T-helper 9 cell (primary cell): Measurements from ENCODE around the gene NOS3.
"Not testable (repeated sequence)": the region's sequence is repeated elsewhere in the genome, so short reads cannot be mapped to it uniquely, and the experiment has no call there.

Experiments
- DNase-seq: peaks from one replicate; pipeline ENCODE4 v3.0.0-alpha.2; 2020

Gene NOS3

DNA sequence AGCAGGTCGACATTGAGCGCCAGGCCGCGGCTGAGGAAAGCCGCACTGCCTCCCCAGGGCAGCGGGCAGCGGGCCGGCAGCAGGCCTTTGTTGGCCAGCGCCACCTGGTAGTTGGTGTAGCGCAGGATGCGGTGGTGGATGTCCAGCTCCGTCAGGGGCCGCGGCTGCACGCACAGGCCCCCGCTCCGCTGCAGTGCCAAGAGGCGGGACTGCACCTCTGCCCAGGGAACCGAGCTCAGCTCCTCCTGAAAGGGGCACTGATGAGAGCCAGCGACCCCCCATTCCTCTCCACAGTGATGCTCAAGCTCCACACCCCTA, 28.3 kb downstream of the NOS3 start:
- DNase-seq = no peak

DNA sequence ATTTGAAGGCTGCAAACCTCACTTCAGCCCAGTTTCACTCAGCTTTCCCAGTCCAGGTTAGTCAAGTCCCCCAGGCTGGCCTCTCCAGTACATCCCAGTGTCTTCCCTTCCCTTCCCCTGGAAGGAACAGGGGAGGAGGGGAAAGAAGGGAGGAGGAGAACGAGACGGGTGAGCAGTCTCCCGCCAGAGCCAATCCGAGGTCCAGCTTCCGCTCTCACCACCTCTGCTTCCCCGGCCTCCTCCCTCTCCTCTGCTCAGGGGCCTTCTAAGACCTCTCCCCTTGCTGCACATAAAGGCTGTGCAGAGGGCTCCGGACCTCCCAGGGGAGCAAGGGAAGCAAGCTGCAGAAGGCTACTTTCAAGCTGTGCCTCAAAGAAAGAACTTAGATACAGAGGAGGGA, 29.4 kb downstream of the NOS3 start:
- no peak for DNase-seq

DNA sequence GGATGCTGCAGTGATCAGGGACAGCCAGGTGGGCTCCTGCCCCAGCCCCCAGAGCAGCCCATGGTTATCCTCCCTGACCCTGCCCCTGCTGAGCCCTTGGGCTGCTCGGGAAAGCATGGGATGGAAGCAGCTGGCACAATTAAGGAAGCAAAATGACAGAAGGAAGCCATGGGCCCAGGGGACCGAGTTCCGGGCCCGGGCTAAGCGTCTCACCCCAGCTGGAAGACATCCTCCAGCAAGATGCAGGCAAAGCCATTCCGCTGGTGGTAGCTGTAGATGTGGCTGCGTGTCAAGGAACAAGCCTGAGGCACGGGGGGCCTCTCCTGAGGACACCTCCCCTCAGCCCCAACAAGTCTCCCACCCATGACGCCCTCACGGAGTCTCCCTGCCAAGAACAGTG, 32.4 kb downstream of the NOS3 start:
- DNase-seq = no peak

DNA sequence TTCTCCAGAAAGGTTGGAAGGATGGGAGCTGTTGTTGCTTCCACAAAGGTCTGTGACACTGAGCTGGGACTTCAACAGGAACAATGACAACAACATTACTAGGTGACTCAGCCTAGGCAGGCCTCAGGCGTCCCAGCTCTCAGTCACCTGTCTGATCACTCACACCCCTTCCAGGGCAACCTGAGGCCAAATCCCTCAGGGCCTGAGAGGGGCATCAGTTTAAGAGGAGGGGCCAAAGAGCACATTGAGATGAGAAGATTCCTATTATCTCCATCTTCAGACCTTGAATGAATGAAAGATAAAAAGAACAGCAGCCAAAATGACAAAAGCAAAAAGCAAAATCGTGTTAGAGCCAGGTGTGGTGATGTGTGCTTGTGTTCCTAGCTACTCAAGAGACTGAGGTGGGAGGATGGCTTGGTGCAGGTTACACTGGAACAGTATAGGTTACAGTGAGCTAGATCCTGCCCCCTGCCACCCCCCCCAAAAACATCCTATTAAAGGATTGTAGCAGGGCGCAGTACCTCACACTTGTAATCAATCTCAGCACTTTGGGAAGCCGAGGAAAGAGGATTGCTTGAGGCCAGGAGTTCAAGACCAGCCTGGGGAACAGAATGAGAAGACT, 33.7 kb downstream of the NOS3 start, which contains the start of gene ATG9B:
Gene ATG9B (minus strand): TSS at position 60 of the 622 bp plus-strand sequence. CDS start 71 bp downstream, outside the sequence.
- DNase-seq = no peak

DNA sequence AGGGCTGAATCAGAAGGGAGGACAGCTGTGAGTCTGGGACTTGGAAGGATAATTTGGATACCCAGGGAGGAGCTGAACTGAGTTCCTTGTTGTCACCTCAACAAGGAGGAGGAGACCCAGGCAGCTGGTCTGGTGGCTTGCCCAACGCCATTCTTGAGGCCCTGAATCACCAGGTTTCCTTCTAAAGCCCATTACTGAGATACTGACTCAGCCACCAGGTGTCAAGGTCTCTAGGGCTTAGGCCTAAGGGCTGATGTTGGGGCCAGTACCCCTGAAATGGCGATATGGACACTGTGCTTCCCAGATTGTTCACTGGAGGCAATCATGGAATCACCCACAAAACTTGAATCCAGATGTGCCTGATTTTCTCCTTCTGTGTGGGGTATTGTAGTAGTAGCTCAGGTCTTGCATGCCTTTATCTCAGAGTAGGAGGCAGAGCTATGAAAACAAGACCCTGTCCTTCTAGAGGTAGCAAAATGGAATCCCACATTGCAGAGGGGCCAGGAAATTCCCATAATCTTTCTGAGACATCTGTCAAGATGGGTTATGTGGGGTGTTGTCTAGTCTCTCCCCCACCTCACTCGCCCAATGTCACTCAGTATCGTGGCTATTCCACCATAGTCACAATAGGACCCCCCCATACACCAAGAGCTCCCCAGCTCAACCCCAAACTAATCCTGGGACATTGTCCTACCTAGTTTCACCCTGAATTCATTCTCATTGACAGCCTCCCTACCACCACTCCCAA, 35.3 kb downstream of the NOS3 start:
- no peak for DNase-seq

DNA sequence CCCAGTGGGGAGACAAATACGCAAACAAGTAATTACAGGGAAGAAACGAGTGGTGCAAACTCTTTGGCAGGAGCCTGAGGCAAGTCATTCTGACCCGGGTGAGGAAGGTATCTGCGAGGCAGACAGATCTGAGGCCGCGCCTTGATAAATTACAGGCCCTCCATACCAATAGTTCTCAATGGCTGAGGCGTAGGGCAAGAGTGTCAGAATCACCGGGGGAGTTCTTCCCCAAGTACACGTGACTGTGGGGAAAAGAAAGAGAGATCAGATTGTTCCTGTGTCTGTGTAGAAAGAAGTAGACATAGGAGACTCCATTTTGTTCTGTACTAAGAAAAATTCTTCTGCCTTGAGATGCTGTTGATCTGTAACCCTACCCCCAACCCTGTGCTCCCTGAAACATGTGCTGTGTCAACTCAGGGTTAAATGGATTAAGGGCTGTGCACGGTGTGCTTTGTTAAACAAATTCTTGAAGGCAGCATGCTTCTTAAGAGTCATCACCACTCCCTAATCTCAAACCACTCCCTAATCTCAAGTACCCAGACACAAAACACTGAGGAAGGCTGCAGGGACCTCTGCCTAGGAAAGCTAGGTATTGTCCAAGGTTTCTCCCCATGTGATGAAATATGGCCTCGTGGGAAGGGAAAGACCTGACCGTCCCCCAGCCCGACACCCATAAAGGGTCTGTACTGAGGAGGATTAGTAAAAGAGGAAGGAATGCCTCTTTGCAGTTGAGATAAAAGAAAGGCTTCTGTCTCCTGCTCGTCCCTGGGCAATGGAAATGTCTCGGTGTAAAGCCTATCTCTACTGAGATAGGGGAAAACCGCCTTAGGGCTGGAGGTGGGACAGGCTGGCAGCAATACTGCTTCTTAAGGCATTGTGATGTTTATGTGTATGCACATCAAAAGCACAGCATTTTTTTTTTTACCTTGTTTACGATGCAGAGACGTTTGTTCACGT, 36.2 kb downstream of the NOS3 start:
- DNase-seq = not testable (repeated sequence)

DNA sequence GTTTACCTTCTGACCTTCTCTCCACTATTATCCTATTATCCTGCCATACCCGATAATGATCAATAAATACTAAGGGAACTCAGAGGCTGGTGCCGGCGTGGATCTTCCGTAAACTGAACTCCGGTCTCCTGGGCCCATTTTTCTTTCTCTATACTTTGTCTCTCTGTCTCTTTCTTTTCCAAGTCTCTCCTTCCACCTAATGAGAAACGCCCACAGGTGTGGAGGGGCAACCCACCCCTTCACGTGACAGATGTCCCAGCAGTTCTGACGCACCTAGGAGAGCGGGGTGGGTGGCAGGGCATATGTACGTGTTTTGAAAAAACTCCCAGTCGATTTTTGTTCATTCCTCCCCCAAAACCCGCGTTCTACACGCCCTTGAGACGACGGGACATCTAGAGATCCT, 36.9 kb downstream of the NOS3 start:
- not testable (repeated sequence) for DNase-seq

DNA sequence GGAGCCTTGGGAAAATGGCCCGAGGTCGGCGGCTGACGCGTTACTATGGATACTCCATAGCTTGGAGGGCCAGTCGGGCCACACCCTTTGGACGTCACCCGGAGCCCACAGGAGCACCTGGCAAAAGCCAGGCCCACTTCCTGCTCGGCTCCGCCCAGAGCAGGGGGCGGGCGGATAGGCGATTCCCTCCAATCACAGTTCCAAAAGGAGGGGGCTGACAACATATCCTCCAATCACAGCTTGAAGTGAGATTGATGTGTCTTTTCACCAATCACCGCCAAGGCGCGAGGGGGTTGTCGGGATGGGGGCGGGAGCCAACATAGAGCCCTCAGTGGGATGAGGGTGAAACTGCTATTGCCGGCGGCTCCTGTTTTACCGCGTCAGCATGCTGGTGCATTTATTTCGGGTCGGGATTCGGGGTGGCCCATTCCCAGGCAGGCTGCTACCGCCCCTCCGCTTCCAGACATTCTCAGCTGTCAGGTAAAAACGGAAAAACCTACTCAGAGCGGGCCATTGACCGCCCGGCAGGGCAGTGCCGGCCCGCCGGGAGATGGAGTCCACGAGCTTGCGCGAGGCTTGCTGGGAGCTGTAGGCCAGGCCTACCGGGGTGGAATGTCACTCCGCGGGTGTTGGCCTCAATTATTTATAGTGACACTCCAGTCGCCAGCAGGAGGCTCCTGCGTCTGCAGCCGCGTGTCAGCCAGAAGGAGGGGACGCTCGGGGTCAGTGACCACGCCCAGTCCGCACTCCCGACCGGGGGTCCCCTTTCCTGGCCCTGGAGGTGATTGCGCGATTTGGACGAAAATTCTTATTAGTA, 37.5 kb downstream of the NOS3 start, which contains the start of gene ABCB8:
Gene ABCB8 (plus strand): TSS at position 320 of the 817 bp plus-strand sequence. CDS start 66 bp downstream, at position 386.
- DNase-seq = peak; percentile 93

DNA sequence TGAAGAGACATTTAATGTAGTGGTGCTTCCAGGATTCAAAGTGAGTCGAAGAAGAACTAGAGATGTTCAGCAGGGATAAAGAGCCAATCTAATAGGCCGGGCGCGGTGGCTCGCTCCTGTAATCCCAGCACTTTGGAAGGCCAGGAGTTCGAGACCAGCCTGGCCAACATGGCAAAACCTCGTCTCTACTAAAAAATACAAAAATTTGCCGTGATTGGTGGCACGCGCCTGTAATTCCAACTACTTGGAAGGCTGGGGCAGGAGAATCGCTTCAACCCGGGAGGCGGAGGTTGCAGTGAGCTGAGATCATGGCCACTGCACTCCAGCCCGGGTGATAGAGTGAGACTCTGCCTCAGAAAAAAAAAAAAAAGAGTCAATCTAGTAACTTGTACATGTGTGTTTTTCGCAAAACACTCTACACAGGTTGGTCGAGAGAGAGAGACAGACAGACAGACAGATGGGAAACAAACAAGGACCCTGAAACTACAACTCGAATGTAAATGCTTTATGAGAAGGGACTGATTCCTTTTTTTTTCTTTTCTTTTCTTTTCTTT, 38.2 kb downstream of the NOS3 start:
- DNase-seq = no peak

DNA sequence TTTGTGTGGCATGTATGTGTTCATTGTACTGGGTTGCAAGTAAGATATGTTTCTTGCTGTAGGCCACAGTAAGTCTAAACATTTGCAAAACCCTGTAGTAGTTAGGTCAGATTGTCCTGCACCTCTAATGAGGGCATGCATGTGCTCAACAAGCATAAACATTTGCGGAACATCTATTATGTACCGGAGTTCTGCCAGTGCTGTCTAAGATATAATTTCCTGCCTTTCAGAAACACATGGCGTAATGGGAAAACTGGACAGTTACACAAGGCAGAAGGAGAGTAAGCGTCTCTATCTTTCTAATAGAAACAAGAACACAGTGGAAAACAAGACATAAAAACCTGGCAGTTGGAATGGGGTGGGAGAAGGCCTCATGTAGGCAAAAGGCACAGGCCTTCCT, 40.2 kb downstream of the NOS3 start:
- DNase-seq = no peak

DNA sequence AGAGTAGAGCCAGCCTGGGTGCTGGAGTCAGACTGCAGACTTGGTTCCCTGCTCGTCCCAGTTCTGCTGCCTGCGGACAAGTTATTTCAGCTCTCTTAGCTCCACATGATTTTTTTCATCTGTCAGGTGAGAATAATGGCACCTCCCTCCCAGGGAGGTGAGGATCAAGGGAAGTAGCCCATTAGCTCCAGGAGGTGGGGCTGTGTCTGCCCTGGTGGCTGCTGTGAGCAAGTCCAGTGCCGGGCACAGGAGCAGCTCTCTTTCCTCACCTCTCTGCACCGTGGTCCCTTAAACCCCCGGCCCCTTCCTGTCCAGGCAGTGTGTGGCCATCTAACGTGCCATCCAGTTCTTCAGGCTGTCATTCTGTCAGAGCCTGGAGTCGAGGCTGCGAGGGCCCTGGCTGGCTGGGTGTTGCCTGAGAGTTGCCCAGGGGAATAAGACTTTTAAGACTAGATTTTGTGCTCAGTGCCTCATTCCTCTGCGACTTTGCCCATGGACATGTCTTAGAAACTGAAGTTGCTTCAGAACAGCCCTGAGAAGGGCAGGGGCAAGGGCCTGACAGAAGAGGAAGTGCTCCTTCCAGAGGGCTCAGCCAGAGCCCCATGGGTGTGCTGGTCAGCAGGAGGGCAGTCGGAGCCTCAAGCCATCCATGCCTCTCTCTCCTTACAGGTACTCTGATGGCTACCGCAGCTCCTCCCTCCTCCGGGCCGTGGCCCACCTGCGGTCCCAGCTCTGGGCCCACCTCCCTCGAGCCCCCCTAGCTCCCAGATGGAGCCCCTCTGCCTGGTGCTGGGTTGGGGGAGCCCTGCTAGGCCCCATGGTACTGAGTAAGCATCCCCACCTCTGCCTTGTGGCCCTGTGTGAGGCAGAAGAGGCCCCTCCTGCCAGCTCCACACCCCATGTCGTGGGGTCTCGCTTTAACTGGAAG, 42.4 kb downstream of the NOS3 start:
- DNase-seq = no peak

DNA sequence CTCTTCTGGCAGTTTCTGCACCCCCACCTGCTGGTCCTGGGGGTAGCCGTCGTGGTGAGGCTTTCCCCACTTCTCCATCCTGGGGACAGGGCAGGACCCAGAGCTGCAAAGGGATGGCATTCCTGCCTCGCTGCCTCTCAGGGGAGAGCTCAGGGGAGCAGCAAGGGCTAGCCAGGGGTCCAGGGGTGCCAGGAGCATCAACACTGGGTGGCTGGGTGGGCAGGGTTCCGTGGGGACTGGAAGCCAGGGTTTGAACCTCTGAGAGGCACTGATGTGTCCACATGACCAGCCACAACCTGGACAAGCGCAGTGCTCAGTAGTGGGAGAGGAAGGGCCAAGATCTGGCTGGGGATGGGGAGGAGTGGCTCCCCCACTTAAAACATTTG, 43.0 kb downstream of the NOS3 start:
- DNase-seq = no peak

DNA sequence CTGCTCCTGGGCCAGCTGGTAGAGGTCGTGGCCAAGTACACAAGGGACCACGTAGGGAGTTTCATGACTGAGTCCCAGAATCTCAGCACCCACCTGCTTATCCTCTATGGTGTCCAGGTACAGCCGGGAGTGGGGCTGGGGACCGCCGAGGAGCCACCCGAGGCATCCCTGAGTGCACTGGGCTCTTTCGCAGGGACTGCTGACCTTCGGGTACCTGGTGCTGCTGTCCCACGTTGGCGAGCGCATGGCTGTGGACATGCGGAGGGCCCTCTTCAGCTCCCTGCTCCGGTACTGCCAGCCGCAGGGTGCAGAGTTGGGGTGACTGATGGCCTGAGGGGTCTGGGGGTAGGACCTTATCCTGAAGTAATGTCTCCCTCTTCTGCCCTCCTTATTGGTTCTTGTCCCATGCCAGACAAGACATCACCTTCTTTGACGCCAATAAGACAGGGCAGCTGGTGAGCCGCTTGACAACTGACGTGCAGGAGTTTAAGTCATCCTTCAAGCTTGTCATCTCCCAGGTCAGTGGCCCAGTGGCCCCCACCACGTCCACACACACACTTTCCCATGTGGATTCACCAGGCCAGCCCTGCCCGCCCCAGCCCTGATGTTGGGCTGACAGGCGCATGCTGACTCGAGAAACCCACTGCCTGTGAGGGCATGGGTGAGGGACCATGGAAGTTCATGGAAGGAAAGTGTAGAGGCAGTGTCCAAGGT, 43.7 kb downstream of the NOS3 start:
- no peak for DNase-seq

DNA sequence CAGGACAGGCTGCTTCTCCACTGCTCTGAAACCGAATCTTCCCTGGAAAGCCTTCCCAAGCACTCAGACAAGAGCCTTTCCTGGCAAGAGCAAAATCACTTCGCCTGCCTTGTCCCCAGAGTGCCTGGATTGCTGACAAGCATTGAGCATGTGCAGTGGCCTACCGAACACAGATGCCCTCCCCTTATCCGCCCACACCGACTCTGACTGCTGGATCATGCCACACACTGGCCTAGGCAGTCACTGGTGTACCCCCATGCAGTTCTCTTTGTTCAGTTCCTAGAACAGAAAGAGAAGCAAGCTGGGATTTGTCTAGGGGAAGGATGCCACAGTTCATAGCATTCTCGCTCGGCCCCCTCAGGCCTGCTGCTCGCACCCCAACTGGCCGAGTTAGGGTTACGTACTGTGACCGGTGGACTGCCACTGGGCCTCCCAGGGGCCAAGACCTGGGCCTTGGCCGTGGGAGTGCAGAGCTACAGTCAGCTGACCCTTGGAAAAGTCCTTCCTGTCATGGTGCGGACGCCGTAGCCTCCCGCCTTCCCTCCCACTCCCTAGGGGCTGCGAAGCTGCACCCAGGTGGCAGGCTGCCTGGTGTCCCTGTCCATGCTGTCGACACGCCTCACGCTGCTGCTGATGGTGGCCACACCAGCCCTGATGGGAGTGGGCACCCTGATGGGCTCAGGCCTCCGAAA, 44.4 kb downstream of the NOS3 start:
- DNase-seq = no peak

DNA sequence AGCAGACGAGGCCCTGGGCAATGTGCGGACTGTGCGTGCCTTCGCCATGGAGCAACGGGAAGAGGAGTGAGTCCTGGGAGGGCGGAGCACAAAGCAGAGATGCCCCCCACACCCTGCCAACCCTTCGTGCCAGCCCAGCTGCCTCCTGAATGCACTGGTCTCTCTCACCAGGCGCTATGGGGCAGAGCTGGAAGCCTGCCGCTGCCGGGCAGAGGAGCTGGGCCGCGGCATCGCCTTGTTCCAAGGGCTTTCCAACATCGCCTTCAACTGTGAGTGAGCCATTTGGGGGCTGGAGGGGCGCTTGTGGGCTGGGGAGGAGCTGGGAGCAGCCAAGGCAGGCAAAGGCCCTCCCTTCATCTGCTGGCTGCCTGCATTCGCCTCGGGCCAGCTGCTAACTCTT, 45.1 kb downstream of the NOS3 start:
- DNase-seq = no peak

DNA sequence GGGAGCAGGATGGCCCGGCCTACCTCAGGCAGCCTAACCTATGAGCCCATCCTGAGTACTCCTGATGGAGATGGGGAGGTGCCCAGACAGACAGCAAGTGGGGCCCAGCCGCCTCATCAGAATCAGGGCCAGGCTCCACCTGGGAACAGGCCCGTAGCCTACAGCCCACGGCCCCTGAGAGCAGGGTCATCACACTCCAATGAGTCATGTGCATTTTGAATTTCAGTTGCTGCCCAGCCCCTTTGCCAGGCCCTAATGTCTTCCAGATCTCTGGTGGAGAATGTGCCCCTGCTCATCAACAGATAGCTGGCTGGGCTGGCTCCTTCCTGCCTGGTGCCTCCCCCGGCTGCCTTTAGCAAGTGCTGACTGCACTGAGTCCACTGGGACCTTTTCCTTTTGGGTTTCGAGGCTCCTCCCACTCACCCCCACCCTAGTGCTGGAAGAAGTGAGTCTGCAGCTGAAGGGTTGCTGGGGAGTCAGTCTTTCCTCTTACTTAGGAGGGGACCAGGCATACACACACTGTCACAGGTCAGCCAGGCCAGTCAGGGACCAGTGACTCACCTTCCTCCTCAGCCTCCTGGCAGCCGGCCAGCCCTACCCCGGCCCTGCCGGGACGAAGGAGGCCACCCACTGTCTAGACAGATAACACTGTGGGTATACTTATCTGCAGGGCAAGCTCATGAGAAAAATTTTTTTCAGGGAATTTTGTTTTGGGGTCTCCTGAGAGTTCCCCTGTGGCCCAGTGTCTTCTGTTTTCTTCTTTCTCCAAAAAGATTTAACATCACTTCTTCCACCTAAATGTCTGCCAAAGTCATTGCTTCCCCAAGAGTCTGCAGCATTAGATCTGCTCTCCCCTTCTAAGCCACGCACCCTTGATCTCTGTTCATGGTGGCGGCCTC, 48.4 kb downstream of the NOS3 start:
- peak; percentile 20 for DNase-seq

DNA sequence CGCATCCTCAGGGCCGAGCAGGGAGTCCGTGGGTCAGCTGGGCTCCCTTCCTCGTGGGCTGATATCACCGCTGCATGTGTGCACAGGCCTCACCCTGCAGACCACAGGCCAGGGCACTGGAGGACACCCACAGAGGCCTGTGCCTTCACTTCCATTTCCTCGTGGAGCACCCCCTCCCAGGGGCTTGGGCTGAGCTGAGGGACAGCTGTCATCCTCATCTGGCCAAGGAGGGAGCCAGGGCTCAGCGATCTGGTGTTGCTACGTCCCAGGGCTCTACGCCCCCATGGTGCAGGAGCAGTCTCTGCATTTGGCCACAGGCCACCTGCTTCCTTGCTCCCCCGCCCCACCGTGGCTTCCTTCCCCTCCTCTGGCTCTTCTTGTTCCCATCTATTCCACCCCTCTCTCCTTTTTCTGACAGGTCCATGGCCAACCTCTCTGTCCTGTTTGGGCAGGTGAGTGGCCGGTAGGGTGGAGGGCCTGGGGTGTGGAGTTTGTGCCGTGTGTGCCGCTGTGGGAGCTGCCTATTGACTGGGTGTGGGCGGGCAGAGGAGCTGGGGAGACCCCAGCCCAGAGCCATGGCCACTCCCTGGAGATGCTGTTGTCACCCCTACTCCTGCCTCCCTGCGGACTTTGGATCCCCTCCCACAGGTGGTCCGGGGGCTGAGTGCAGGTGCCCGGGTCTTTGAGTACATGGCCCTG, 49.2 kb downstream of the NOS3 start:
- no peak for DNase-seq
